Uterus (tissue), 4 donors: ENCODE data around the gene KMT5B. TPM values are rescaled to one million over a fixed set of nuclear protein-coding genes. Genes with fewer than 3 reads are reported as not detected.

Source experiments
- DNase-seq, 2 donors: peaks; one replicate each; pipeline ENCODE4 v3.0.0-alpha.2; 2019 to 2020
- H3K27ac ChIP-seq, 2 donors: fragments of 200-600 bp; sonication (generic); 1 replicate in 1 of 2; 2 replicates in 1 of 2; pipeline ENCODE4 v1.5.1; 2016 to 2018
- H3K27me3 ChIP-seq, 2 donors: fragments of 200-600 bp; sonication (generic); one replicate each; pipeline ENCODE4 v1.5.1; 2018 to 2019; ENCODE audit warnings: control low read depth in 1 of 2
- H3K36me3 ChIP-seq, 2 donors: fragments of 200-600 bp; sonication (generic); one replicate each; pipeline ENCODE4 v1.5.1; 2019; ENCODE audit warnings: control low read depth in 1 of 2
- H3K4me1 ChIP-seq, 2 donors: fragments of 200-600 bp; sonication (generic); one replicate each; pipeline ENCODE4 v1.5.1; 2018 to 2019; ENCODE audit warnings: control low read depth in 1 of 2
- H3K4me3 ChIP-seq, 2 donors: fragments of 200-600 bp; sonication (generic); 1 replicate in 1 of 2; 2 replicates in 1 of 2; pipeline ENCODE4 v1.5.1; 2018 to 2019; ENCODE audit warnings: mild to moderate bottlenecking in 1 of 2
- H3K9me3 ChIP-seq, 2 donors: fragments of 200-600 bp; sonication (generic); one replicate each; pipeline ENCODE4 v1.5.1; 2019; ENCODE audit warnings: control low read depth in 1 of 2
- CTCF ChIP-seq, 4 experiments: fragments of 200-600 bp in 2 of 4; fragments of 450-650 bp in 2 of 4; sonication (generic) in 2 of 4; IDR thresholded peaks; one replicate each; pipeline ENCODE4 v1.5.1; 2016 to 2019; ENCODE audit warnings: antibody characterized with exemption in 4 of 4, mild to moderate bottlenecking in 2 of 4, moderate library complexity in 1 of 4
- POLR2A ChIP-seq, 2 donors: fragments of 450-650 bp; IDR thresholded peaks; one replicate each; pipeline ENCODE4 v1.6.1; 2016; ENCODE audit warnings: antibody characterized with exemption in 2 of 2, mild to moderate bottlenecking in 1 of 2, moderate library complexity in 1 of 2
- intact Hi-C: fragments of 100-400 bp; cut with DNase I; formaldehyde crosslinking; loops from one replicate; pipeline ENCODE4 v1.15.1; 2023; ENCODE audit warnings: low total_unique reads
- total RNA-seq, 4 donors: library from RNA; depleted of rRNA in 3 of 4; stranded (reverse); fragments of >200 nt in 3 of 4; gene quantifications; one replicate each; pipeline versions ENCODE4 v1.1.0 to v1.2.4, GENCODE V29; 2014 to 2023
- donor health status: DM: yes; HTN: yes; CAD: no.

The KMT5B gene
- total RNA-seq, 4 donors from 2014 or later = 13.5 to 108 (median 79.4) TPM

- Histone ChIP-seq H3K4me3 (no peak overlapping the region), H3K36me3 (no peaks in the 10 kb centered on the region), H3K9me3 (no peaks in the 10 kb centered on the region), H3K4me1 (no peaks in the 10 kb centered on the region), H3K27ac (no peak overlapping the region), H3K27me3 (no peaks in the 10 kb centered on the region)
- no peak for DNase-seq
- TF ChIP-seq CTCF (IDR thresholded peaks at IDR 0.05) (no peak), POLR2A (IDR thresholded peaks at IDR 0.05) (no peak)
- intact Hi-C loops = no loop called here
Observed at GRCh38 chr11:68231621-68232020, 18.5 kb upstream of the KMT5B start.

GRCh38 chr11:68229601-68230000 is 16.5 kb upstream of the KMT5B start:
- Histone ChIP-seq H3K36me3 (no peaks in the 10 kb centered on the region), H3K27me3 (no peaks in the 10 kb centered on the region), H3K4me1 (no peaks in the 10 kb centered on the region), H3K4me3 (no peak overlapping the region), H3K27ac (no peak overlapping the region), H3K9me3 (no peaks in the 10 kb centered on the region)
- DNase-seq = no peak
- TF ChIP-seq POLR2A (IDR thresholded peaks at IDR 0.05) (no peak), CTCF (IDR thresholded peaks at IDR 0.05) (no peak)
- intact Hi-C loops = no loop called here

GRCh38 chr11:68226421-68226820 is 13.3 kb upstream of the KMT5B start:
- Histone ChIP-seq H3K4me3 (no peak overlapping the region), H3K4me1 (no peaks in the 10 kb centered on the region), H3K36me3 (no peaks in the 10 kb centered on the region), H3K27me3 (no peaks in the 10 kb centered on the region), H3K9me3 (no peaks in the 10 kb centered on the region), H3K27ac (no peak overlapping the region)
- intact Hi-C loops = no loop called here
- TF ChIP-seq POLR2A (IDR thresholded peaks at IDR 0.05) (no peak), CTCF (IDR thresholded peaks at IDR 0.05) (no peak)
- DNase-seq = no peak

- Histone ChIP-seq H3K9me3 (no peaks in the 10 kb centered on the region), H3K27ac (no peak overlapping the region), H3K4me1 (no peaks in the 10 kb centered on the region), H3K27me3 (no peaks in the 10 kb centered on the region), H3K4me3 (no peak overlapping the region), H3K36me3 (no peaks in the 10 kb centered on the region)
- no peak for TF ChIP-seq CTCF (IDR thresholded peaks at IDR 0.05)
- no peak for TF ChIP-seq POLR2A (IDR thresholded peaks at IDR 0.05)
- intact Hi-C loops = no loop called here
- DNase-seq = no peak
Observed at GRCh38 chr11:68224606-68225005, 11.5 kb upstream of the KMT5B start.

GRCh38 chr11:68223275-68223674 is 10.2 kb upstream of the KMT5B start:
- no peak overlapping the region for H3K27ac ChIP-seq
- intact Hi-C loops = no loop called here

More at GRCh38 chr11:68223275-68223674, 10.2 kb upstream of the KMT5B start:
- TF ChIP-seq POLR2A (IDR thresholded peaks at IDR 0.05) (no peak), CTCF (IDR thresholded peaks at IDR 0.05) (no peak)
- no peaks in the 10 kb centered on the region for H3K9me3 ChIP-seq
- no peaks in the 10 kb centered on the region for H3K4me1 ChIP-seq
- H3K36me3 ChIP-seq = no peaks in the 10 kb centered on the region
- H3K4me3 ChIP-seq = no peak overlapping the region
- no peaks in the 10 kb centered on the region for H3K27me3 ChIP-seq
- no peak for DNase-seq
